SU-DHL-6 (cell line): ENCODE results near the gene GLRA1.
"Not testable (repeated sequence)": the region's sequence is repeated elsewhere in the genome, so short reads cannot be mapped to it uniquely, and the experiment has no call there.

Source experiments
- H2AFZ ChIP-seq: fragments of 200-600 bp; sonication (generic); 2 replicates; pipeline ENCODE4 v1.6.1; 2014; ENCODE audit warnings: low read depth, mild to moderate bottlenecking, moderate library complexity, mixed read lengths, antibody characterized with exemption, low read length; ENCODE audit not compliant: severe bottlenecking
- H3F3A ChIP-seq: fragments of 200-600 bp; shearing (Covaris generic); 2 replicates; pipeline ENCODE4 v1.6.0; 2016; ENCODE audit warnings: antibody characterized with exemption, mild to moderate bottlenecking; ENCODE audit not compliant: insufficient read depth
- H3K27ac ChIP-seq: fragments of 200-600 bp; sonication (generic); 2 replicates; pipeline ENCODE4 v1.5.1; 2016; ENCODE audit warnings: low read depth, mild to moderate bottlenecking, low read length, moderate library complexity, mixed read lengths
- H3K27me3 ChIP-seq: fragments of 200-600 bp; sonication (generic), shearing (Covaris generic); 2 replicates; pipeline ENCODE4 v1.6.0; 2014; ENCODE audit warnings: mild to moderate bottlenecking, low read length
- H3K36me3 ChIP-seq: fragments of 200-600 bp; sonication (generic); 2 replicates; pipeline ENCODE4 v1.6.1; 2014; ENCODE audit warnings: mild to moderate bottlenecking, low read length, mixed read lengths
- H3K4me2 ChIP-seq: fragments of 300-600, 200-600 bp; shearing (Covaris generic), sonication (generic); 2 replicates; pipeline ENCODE4 v1.6.0; 2014; ENCODE audit warnings: low read length, low read depth, mild to moderate bottlenecking; ENCODE audit not compliant: poor library complexity, severe bottlenecking
- H3K4me3 ChIP-seq: fragments of 200-600 bp; sonication (generic); 2 replicates; pipeline ENCODE4 v1.5.1; 2014; ENCODE audit warnings: antibody characterized with exemption, low read length, mild to moderate bottlenecking, mixed read lengths; ENCODE audit not compliant: insufficient read depth, poor library complexity, severe bottlenecking
- H3K79me2 ChIP-seq: fragments of 200-600 bp; sonication (generic); 2 replicates; pipeline ENCODE4 v1.6.1; 2014; ENCODE audit warnings: mild to moderate bottlenecking, low read length, moderate library complexity; ENCODE audit not compliant: insufficient read depth
- H3K9ac ChIP-seq: fragments of 200-600 bp; sonication (generic); 2 replicates; pipeline ENCODE4 v1.7.0; 2014; ENCODE audit warnings: mild to moderate bottlenecking, low read length
- H3K9me2 ChIP-seq: fragments of 200-600 bp; sonication (generic); replicated peaks from 2 replicates; pipeline ENCODE4 v1.6.1; 2014; ENCODE audit warnings: low read length; ENCODE audit not compliant: insufficient read depth
- H3K9me3 ChIP-seq: fragments of 200-600 bp; sonication (generic); 2 replicates; pipeline ENCODE4 v1.6.1; 2014; ENCODE audit warnings: low read length, mixed read lengths; ENCODE audit not compliant: insufficient read depth
- H4K20me1 ChIP-seq: fragments of 200-600 bp; sonication (generic); 2 replicates; pipeline ENCODE4 v1.6.1; 2014; ENCODE audit warnings: low read depth, mild to moderate bottlenecking, antibody characterized with exemption, low read length, moderate library complexity, mixed read lengths
- EZH2phosphoT487 ChIP-seq: fragments of 200-600 bp; sonication (generic), shearing (Covaris generic); conservative IDR thresholded peaks from 2 replicates; pipeline ENCODE4 v1.6.1; 2018; ENCODE audit warnings: mild to moderate bottlenecking, antibody characterized with exemption, low read length, moderate library complexity, mixed read lengths
- TF ChIP-seq, protein P1 (sequence below): fragments of 200-600 bp; sonication (generic); IDR thresholded peaks from one replicate; pipeline ENCODE4 v1.5.1; 2017; ENCODE audit warnings: antibody characterized with exemption, mild to moderate bottlenecking, low read length, moderate library complexity; ENCODE audit not compliant: insufficient read depth, poor library complexity, severe bottlenecking

The GLRA1 gene

DNA sequence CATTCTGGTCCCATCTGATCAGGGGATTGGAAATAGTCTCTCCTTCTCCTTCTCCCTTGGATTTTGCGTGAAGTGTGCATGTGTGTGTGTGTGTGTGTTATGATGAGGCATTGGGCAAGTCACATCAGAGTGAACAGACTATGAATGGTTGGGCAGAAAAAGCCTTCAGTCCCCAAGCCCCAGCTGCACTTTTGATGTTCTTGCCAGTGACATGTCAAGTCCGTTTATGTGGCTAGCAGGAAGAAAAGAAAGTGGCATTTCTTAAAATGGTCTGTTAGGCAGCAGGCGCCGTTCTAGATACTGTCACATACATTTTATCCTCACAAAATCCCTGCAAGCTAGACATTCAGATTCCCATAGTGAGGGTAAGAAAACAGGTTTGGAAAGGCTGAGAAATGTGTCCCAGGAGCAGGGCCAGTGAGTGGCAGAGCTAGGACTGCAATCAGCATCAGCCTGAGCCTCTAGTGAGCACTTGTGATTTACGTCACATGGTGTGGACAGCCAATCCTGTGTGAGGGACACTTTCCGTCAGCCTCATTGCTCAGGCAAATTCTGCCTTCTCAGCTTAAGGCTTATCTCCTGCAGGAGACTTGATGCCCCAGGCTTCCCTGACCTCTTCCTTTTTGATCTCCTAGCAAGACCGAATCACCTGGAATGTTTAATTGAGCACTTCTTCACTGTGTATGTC lies 60.4 kb downstream of the GLRA1 start:
- no peak for TF ChIP-seq EZH2phosphoT487
- TF ChIP-seq, protein P1, sequence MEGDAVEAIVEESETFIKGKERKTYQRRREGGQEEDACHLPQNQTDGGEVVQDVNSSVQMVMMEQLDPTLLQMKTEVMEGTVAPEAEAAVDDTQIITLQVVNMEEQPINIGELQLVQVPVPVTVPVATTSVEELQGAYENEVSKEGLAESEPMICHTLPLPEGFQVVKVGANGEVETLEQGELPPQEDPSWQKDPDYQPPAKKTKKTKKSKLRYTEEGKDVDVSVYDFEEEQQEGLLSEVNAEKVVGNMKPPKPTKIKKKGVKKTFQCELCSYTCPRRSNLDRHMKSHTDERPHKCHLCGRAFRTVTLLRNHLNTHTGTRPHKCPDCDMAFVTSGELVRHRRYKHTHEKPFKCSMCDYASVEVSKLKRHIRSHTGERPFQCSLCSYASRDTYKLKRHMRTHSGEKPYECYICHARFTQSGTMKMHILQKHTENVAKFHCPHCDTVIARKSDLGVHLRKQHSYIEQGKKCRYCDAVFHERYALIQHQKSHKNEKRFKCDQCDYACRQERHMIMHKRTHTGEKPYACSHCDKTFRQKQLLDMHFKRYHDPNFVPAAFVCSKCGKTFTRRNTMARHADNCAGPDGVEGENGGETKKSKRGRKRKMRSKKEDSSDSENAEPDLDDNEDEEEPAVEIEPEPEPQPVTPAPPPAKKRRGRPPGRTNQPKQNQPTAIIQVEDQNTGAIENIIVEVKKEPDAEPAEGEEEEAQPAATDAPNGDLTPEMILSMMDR = no peak
- no peaks in the 10 kb centered on the region for H3K9me2 ChIP-seq
- H3K27ac ChIP-seq = no peak overlapping the region
- H3K9me3 ChIP-seq = no peaks in the 10 kb centered on the region
- H2AFZ ChIP-seq = no peak overlapping the region
- H3K4me2 ChIP-seq = no peak overlapping the region
- H3K27me3 ChIP-seq = no peaks in the 10 kb centered on the region
- no peaks in the 10 kb centered on the region for H3F3A ChIP-seq
- no peak overlapping the region for H3K9ac ChIP-seq
- H3K36me3 ChIP-seq = no peaks in the 10 kb centered on the region
- H3K4me3 ChIP-seq = no peak overlapping the region
- no peaks in the 10 kb centered on the region for H4K20me1 ChIP-seq
- no peaks in the 10 kb centered on the region for H3K79me2 ChIP-seq

DNA sequence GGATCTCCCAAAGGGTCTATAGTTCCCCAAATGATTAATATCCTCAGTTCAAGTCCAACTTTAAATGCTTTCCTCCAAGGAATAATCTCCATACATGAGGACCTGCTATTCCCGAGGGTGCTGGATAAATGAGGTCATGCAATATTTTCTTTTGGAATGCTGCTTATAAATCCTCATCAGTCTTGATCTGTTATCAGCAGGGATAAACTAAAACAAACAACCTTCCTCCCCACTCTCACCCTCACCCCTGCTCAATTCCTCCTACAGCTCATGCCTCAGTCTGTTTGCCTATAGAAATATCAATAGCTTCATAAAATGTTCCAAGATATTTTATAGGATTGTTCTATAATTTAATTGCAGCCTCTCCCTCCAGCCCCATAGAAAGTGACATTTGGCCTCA lies 61.1 kb downstream of the GLRA1 start:
- Histone ChIP-seq H3K79me2 (no peaks in the 10 kb centered on the region), H3K9ac (no peak overlapping the region), H3K9me2 (no peaks in the 10 kb centered on the region), H3K9me3 (no peaks in the 10 kb centered on the region), H3K4me2 (no peak overlapping the region), H3F3A (no peaks in the 10 kb centered on the region), H3K27ac (no peak overlapping the region), H3K36me3 (no peaks in the 10 kb centered on the region), H4K20me1 (no peaks in the 10 kb centered on the region), H3K27me3 (no peaks in the 10 kb centered on the region), H3K4me3 (no peak overlapping the region), H2AFZ (no peak overlapping the region)
- TF ChIP-seq, protein P1 = no peak
- no peak for TF ChIP-seq EZH2phosphoT487

DNA sequence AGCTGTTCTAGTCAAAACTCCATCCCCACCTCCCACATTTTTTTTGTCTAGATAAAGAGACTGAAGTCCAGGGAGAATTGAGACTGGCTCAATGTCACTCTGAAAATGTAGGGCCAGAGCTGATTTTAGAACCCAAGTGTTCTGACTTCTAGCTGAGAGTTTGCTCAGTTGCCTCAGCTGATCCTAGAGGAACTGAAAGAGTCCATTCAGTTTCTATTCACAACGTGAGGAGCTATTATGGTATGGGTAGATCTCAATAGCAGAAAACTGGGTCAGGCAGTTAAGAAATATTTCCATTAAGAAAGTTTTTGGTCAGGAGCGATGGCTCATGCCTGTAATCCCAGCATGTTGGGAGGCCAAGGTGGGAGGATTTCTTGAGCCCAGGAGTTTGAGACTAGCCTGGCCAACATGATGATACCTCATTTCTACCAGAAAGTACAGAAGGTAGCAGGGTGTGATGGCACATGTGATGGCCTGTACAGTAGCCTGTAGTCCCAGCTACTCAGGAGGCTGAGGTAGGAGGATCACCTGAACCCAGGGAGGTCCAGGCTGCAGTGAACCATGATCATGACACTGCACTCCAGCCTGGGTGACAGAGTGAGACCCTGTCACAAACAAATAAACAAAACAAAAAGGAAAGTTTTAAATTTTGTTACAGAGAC lies 61.7 kb downstream of the GLRA1 start:
- TF ChIP-seq, protein P1 = no peak
- no peak for TF ChIP-seq EZH2phosphoT487
- no peak overlapping the region for H2AFZ ChIP-seq
- H3K9me3 ChIP-seq = no peaks in the 10 kb centered on the region
- H3K27me3 ChIP-seq = no peaks in the 10 kb centered on the region
- H3K36me3 ChIP-seq = no peaks in the 10 kb centered on the region
- H3F3A ChIP-seq = no peaks in the 10 kb centered on the region
- H3K79me2 ChIP-seq = no peaks in the 10 kb centered on the region
- H3K4me3 ChIP-seq = no peak overlapping the region
- no peak overlapping the region for H3K27ac ChIP-seq
- H3K9ac ChIP-seq = no peak overlapping the region
- H4K20me1 ChIP-seq = no peaks in the 10 kb centered on the region
- no peak overlapping the region for H3K4me2 ChIP-seq
- no peaks in the 10 kb centered on the region for H3K9me2 ChIP-seq

DNA sequence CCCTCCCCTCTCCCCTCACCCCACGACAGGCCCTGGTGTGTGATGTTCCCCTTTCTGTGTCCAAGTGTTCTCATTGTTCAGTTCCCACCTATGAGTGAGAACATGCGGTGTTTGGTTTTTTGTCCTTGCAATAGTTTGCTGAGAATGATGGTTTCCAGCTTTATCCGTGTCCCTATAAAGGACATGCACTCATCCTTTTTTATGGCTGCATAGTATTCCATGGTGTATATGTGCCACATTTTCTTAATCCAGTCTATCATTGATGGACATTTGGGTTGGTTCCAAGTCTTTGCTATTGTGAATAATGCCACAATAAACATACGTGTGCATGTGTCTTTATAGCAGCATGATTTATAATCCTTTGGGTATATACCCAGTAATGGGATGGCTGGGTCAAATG lies 63.8 kb downstream of the GLRA1 start:
- not testable (repeated sequence) for H3K9me3 ChIP-seq, H3K79me2 ChIP-seq, H2AFZ ChIP-seq, H3K27me3 ChIP-seq, H3K27ac ChIP-seq, H4K20me1 ChIP-seq, H3K4me3 ChIP-seq, H3K9me2 ChIP-seq, H3K9ac ChIP-seq, H3K36me3 ChIP-seq, H3F3A ChIP-seq, H3K4me2 ChIP-seq
